ENCODE measurements around the gene SRA1.
A peak's percentile ranks its signal among the peaks of the same experiment; 100 is the strongest.

SRA1 gene

GRCh38 chr5:140550147-140551079, 6.9 kb downstream of the SRA1 start:
- no peak for DNase-seq (ENCODE audit: low read depth in 2 of 2)

- no peak for DNase-seq (ENCODE audit: low read depth in 2 of 2)
These were observed 7.8 kb downstream of the SRA1 start for GRCh38 chr5:140549237-140550144.

- DNase-seq (ENCODE audit: low read depth in 2 of 2): no peak
These were observed 8.5 kb downstream of the SRA1 start for GRCh38 chr5:140548791-140549190.

- no peak for DNase-seq (ENCODE audit: low read depth in 2 of 2)
These were observed 9.0 kb downstream of the SRA1 start for GRCh38 chr5:140548300-140548688.

GRCh38 chr5:140547508-140548299, 9.6 kb downstream of the SRA1 start, which contains the start of gene EIF4EBP3:
EIF4EBP3 (plus strand) TSS chr5:140547662; CDS start chr5:140547738, 76 bp downstream.
- peak; percentile 75 to 81 for DNase-seq (ENCODE audit: low read depth in 2 of 2)

GRCh38 chr5:140546851-140547507, 10.3 kb downstream of the SRA1 start:
- no peak for DNase-seq (ENCODE audit: low read depth in 2 of 2)

GRCh38 chr5:140545606-140546005, 11.7 kb downstream of the SRA1 start:
- no peak for DNase-seq (ENCODE audit: low read depth in 2 of 2)

- no peak for DNase-seq (ENCODE audit: low read depth in 2 of 2)
These were observed 12.3 kb downstream of the SRA1 start for GRCh38 chr5:140544986-140545385.

- no peak for DNase-seq (ENCODE audit: low read depth in 2 of 2)
These were observed 14.3 kb downstream of the SRA1 start for GRCh38 chr5:140542972-140543371.

- DNase-seq (ENCODE audit: low read depth in 2 of 2): no peak
These were observed 17.0 kb downstream of the SRA1 start for GRCh38 chr5:140540227-140540626.

GRCh38 chr5:140524003-140524402, 33.3 kb downstream of the SRA1 start:
- DNase-seq (ENCODE audit: low read depth in 2 of 2): no peak

- DNase-seq (ENCODE audit: low read depth in 2 of 2): no peak
These were observed 44.1 kb downstream of the SRA1 start for GRCh38 chr5:140513124-140513523.

- no peak for DNase-seq (ENCODE audit: low read depth in 2 of 2)
These were observed 47.4 kb downstream of the SRA1 start for GRCh38 chr5:140509898-140510297.

- DNase-seq (ENCODE audit: low read depth in 2 of 2): no peak
These were observed 54.4 kb downstream of the SRA1 start for GRCh38 chr5:140502834-140503233.

Data from stimulated activated CD8-positive, alpha-beta memory T cell treated with anti-CD3 and anti-CD28 coated beads, Interleukin-2, amount 100 ng/mL, for 48 hours (primary cell).